Endodermal cell (in vitro differentiated cells): Measurements from ENCODE around the gene TEX30. TPM values are rescaled to one million over a fixed set of nuclear protein-coding genes. Genes with fewer than 3 reads are reported as not detected.

ENCODE experiments used
- DNase-seq: peaks from one replicate; pipeline ENCODE4 v3.0.0-alpha.2; 2017
- H3K27ac ChIP-seq: 2 replicates; pipeline ENCODE4 v1.5.1; 2013; ENCODE audit warnings: mild to moderate bottlenecking, low read depth, low read length, moderate library complexity
- H3K27me3 ChIP-seq: 2 replicates; pipeline ENCODE4 v1.6.1; 2013; ENCODE audit warnings: mild to moderate bottlenecking, low read length, moderate library complexity; ENCODE audit not compliant: insufficient read depth, control insufficient read depth, poor library complexity, severe bottlenecking
- H3K36me3 ChIP-seq: 2 replicates; pipeline ENCODE4 v1.7.0; 2013; ENCODE audit warnings: mild to moderate bottlenecking, low read length, moderate library complexity; ENCODE audit not compliant: control insufficient read depth, insufficient read depth
- H3K4me1 ChIP-seq: one replicate; pipeline ENCODE4 v1.7.0; 2013; ENCODE audit warnings: low read length; ENCODE audit not compliant: control insufficient read depth, insufficient read depth
- H3K4me3 ChIP-seq: 2 replicates; pipeline ENCODE4 v1.5.1; 2013; ENCODE audit warnings: mild to moderate bottlenecking, low read length, moderate library complexity
- H3K9ac ChIP-seq: 2 replicates; pipeline ENCODE4 v1.6.1; 2013; ENCODE audit warnings: mild to moderate bottlenecking, low read length, moderate library complexity; ENCODE audit not compliant: poor library complexity, severe bottlenecking; ENCODE audit errors: extremely low read depth
- H3K9me3 ChIP-seq: 2 replicates; pipeline ENCODE4 v1.6.1; 2013; ENCODE audit warnings: mild to moderate bottlenecking, low read length, moderate library complexity; ENCODE audit not compliant: control insufficient read depth
- H3K27ac Mint-ChIP-seq: 2 replicates; pipeline ENCODE4 v1.8.0; 2020; ENCODE audit warnings: mixed read lengths
- H3K27me3 Mint-ChIP-seq: 2 replicates; pipeline ENCODE4 v1.8.0; 2021; ENCODE audit warnings: mild to moderate bottlenecking, mixed read lengths; ENCODE audit not compliant: insufficient read depth
- H3K36me3 Mint-ChIP-seq: 2 replicates; pipeline ENCODE4 v1.8.0; 2020; ENCODE audit warnings: low read depth, mixed read lengths
- H3K4me1 Mint-ChIP-seq: 2 replicates; pipeline ENCODE4 v1.8.0; 2020; ENCODE audit warnings: mixed read lengths
- H3K4me3 Mint-ChIP-seq: 2 replicates; pipeline ENCODE4 v1.8.0; 2020; ENCODE audit warnings: mild to moderate bottlenecking, moderate library complexity, mixed read lengths
- H3K9me3 Mint-ChIP-seq: 2 replicates; pipeline ENCODE4 v1.8.0; 2020; ENCODE audit warnings: mild to moderate bottlenecking, mixed read lengths
- WGBS, 2 experiments: methylation state at CpG; one replicate each; pipeline versions ENCODE4 v1.1.5 to v1.1.7; 2013; ENCODE audit warnings: missing lambda C conversion rate in 2 of 2, mixed read lengths in 1 of 2; ENCODE audit not compliant: insufficient coverage in 1 of 2, insufficient read length in 1 of 2; 5-methylcytosine and 5-hydroxymethylcytosine counted together
- total RNA-seq, 2 donors: library from RNA; stranded (reverse); fragmentation: NEBNext Ultra II Directional in 1 of 2; extraction: Animal tissue kit (Norgen Biotek cat#: 25700) in 1 of 2; gene quantifications; 2 replicates in 1 of 2; 3 replicates in 1 of 2; pipeline ENCODE4 v1.2.1, GENCODE V29; 2021
- TF ChIP-seq, protein P1 (sequence below): fragments of 200-600 bp; sonication (generic); conservative IDR thresholded peaks from 2 replicates; pipeline ENCODE4 v1.5.0; 2021; ENCODE audit warnings: antibody characterized with exemption, mild to moderate bottlenecking

Gene TEX30
- total RNA-seq, 2 donors from 2014 or later, result 10.0 to 11.5 TPM

DNA sequence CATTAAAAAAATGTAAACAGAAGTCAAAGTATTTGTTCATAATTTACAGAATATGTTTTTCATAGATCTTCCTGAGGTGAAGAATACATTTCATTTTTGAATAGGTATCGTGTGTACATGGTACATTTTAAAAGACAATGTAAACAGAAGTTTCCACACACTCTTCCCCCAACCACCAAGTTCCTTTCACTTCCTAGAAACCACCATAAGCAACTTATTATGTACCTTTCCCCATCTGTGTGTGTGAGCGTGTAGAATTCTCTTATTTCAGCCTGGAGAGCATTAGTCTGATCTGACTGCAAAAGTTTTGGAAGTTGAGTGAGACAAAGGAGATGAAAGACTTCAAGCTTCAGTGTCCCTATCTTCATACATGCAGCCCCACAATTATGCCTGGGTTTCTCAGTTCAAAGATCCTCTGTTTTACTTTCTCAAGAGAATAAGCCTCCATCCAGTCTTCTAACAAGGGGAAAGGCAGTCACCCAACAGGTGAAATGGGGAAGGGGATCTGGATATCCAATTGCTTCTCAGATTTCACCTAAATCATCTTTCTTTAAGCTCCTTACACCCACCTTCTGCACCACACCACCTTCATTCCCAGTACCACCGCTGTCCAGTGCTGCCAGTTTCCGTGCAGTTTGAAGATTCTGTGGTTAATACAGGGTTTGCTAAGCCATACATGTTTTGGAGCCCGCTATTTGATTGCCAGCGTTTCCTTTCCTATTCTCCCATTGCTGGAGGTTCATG is 2.1 kb downstream of the TEX30 start:
- Mint-ChIP-seq H3K4me3 (peak overlapping the region; percentile 76), H3K27ac (no peak overlapping the region), H3K9me3 (no peaks in the 10 kb centered on the region), H3K27me3 (peaks cover 21% of the 10 kb centered on the region), H3K4me1 (peaks cover 4% of the 10 kb centered on the region), H3K36me3 (peaks cover 2% of the 10 kb centered on the region)
- TF ChIP-seq, protein P1, sequence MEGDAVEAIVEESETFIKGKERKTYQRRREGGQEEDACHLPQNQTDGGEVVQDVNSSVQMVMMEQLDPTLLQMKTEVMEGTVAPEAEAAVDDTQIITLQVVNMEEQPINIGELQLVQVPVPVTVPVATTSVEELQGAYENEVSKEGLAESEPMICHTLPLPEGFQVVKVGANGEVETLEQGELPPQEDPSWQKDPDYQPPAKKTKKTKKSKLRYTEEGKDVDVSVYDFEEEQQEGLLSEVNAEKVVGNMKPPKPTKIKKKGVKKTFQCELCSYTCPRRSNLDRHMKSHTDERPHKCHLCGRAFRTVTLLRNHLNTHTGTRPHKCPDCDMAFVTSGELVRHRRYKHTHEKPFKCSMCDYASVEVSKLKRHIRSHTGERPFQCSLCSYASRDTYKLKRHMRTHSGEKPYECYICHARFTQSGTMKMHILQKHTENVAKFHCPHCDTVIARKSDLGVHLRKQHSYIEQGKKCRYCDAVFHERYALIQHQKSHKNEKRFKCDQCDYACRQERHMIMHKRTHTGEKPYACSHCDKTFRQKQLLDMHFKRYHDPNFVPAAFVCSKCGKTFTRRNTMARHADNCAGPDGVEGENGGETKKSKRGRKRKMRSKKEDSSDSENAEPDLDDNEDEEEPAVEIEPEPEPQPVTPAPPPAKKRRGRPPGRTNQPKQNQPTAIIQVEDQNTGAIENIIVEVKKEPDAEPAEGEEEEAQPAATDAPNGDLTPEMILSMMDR, result no peak
- peak overlapping the region; percentile 88 for H3K4me3 ChIP-seq
- no peak for DNase-seq
- H3K9ac ChIP-seq, result no peak overlapping the region
- 97% methylated on average over 5 of the region's 6 CpGs; no CpG with 5 or more reads in 1 of the 2 experiments for WGBS, 2 experiments
- H3K27ac ChIP-seq, result no peak overlapping the region
- no peaks in the 10 kb centered on the region for H3K9me3 ChIP-seq
- H3K36me3 ChIP-seq, result peaks cover 8% of the 10 kb centered on the region
- no peaks in the 10 kb centered on the region for H3K27me3 ChIP-seq
- no peaks in the 10 kb centered on the region for H3K4me1 ChIP-seq

GRCh38 chr13:102770435-102770834 is 3.2 kb downstream of the TEX30 start:
- TF ChIP-seq, protein P1, result no peak
- Histone ChIP-seq H3K27me3 (no peaks in the 10 kb centered on the region), H3K27ac (no peak overlapping the region), H3K36me3 (peaks cover 17% of the 10 kb centered on the region), H3K9ac (no peak overlapping the region), H3K4me3 (no peak overlapping the region), H3K4me1 (no peaks in the 10 kb centered on the region), H3K9me3 (no peaks in the 10 kb centered on the region)
- Mint-ChIP-seq H3K36me3 (peaks cover 2% of the 10 kb centered on the region), H3K27me3 (peaks cover 21% of the 10 kb centered on the region), H3K4me1 (peaks cover 4% of the 10 kb centered on the region), H3K4me3 (no peak overlapping the region), H3K27ac (no peak overlapping the region), H3K9me3 (no peaks in the 10 kb centered on the region)
- no peak for DNase-seq
- WGBS, 2 experiments, result 97 to 100% methylated on average over 1 to 2 of the region's 2 CpGs

DNA sequence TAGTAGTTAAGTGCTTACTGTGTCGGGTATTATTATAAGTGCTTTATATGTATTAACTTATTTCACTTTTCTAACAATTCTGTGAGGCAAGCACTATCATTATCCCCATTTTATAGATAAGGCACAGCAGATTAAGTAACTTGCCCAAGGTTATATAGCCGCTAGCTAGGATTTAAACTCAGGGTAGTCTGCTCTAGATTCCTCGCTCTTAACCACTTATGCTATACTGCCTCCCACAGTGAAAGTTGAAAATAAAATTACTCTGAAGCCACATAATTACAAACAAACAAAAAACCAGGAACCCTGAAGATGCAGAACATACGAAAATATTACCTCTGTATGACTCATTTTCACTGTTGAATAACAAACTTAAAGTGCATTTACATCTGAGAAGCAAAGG is 3.9 kb downstream of the TEX30 start:
- DNase-seq, result no peak
- TF ChIP-seq, protein P1, result no peak
- no peak overlapping the region for H3K27ac ChIP-seq
- Mint-ChIP-seq H3K9me3 (no peaks in the 10 kb centered on the region), H3K27me3 (peaks cover 20% of the 10 kb centered on the region), H3K4me1 (peaks cover 4% of the 10 kb centered on the region), H3K27ac (no peak overlapping the region), H3K36me3 (peaks cover 2% of the 10 kb centered on the region), H3K4me3 (no peak overlapping the region)
- H3K36me3 ChIP-seq, result peaks cover 17% of the 10 kb centered on the region
- 85 to 100% methylated on average over 1 to 3 of the region's 4 CpGs for WGBS, 2 experiments
- no peaks in the 10 kb centered on the region for H3K27me3 ChIP-seq
- no peaks in the 10 kb centered on the region for H3K9me3 ChIP-seq
- H3K4me1 ChIP-seq, result no peaks in the 10 kb centered on the region
- no peak overlapping the region for H3K9ac ChIP-seq
- no peak overlapping the region for H3K4me3 ChIP-seq
